Activated naive CD4-positive, alpha-beta T cell (primary cell): ENCODE data around the gene MEX3B.
"Not testable (repeated sequence)": the region's sequence is repeated elsewhere in the genome, so short reads cannot be mapped to it uniquely, and the experiment has no call there.

Experiments used
- DNase-seq, 4 experiments: peaks; one replicate each; lab custom pipeline; 2025; lab: John Stamatoyannopoulos, UW

MEX3B gene

GRCh38 chr15:82005239-82005638 lies 40.6 kb downstream of the MEX3B start:
- DNase-seq = no peak

- DNase-seq = no peak
Observed at GRCh38 chr15:82003916-82004315, 41.9 kb downstream of the MEX3B start.

- DNase-seq = not testable (repeated sequence)
Observed at GRCh38 chr15:81995081-81995480, 50.7 kb downstream of the MEX3B start.

- DNase-seq = no peak
Observed at GRCh38 chr15:81992523-81992922, 53.3 kb downstream of the MEX3B start.
